Neural progenitor cell (in vitro differentiated cells): ENCODE results near the gene ABCC10.

Experiments used
- CTCF ChIP-seq: fragments of 200-600 bp; sonication (generic); IDR thresholded peaks from 2 replicates; pipeline ENCODE4 v1.5.1; 2017; ENCODE audit warnings: antibody characterized with exemption, mild to moderate bottlenecking
- EZH2 ChIP-seq: fragments of 200-600 bp; sonication (generic); IDR thresholded peaks from 2 replicates; pipeline ENCODE4 v1.6.1; 2017; ENCODE audit warnings: antibody characterized with exemption, mild to moderate bottlenecking, moderate library complexity
- EZH2phosphoT487 ChIP-seq: fragments of 200-600 bp; sonication (generic); IDR thresholded peaks from 2 replicates; pipeline ENCODE4 v1.6.1; 2017; ENCODE audit warnings: antibody characterized with exemption

DNA sequence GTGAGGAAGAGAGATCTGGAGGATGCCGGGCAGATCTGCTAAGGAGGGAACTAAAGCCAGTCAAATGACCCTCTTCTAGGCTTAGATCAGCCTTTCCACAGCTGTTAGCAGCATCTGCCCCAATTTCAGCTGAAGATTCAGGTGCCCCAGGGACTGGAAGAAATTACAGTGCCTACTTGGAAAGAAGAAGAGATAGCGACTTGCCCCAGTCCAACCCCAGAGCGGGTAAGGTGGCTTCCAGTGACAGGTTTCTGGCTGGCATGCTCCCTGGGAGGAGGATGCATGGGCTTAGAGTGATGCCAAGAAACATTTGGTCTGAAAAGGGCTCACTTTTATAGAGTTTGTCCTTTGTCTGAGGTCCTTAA is 50.6 kb downstream of the ABCC10 start:
- TF ChIP-seq CTCF = no peak
- TF ChIP-seq EZH2 = no peak
- no peak for TF ChIP-seq EZH2phosphoT487
